ENCODE results near the gene DCC.

Gene DCC

GRCh38 chr18:52605345-52605744, 265.3 kb downstream of the DCC start:
- TF ChIP-seq CTCF (conservative IDR thresholded peaks at IDR 0.05): no peak
- H3K27ac ChIP-seq: no peak overlapping the region

- no peak for TF ChIP-seq CTCF (conservative IDR thresholded peaks at IDR 0.05)
- H3K27ac ChIP-seq: no peak overlapping the region
Observed at GRCh38 chr18:52607985-52608384, 268.0 kb downstream of the DCC start.

GRCh38 chr18:52610451-52611115, 270.6 kb downstream of the DCC start:
- TF ChIP-seq CTCF (conservative IDR thresholded peaks at IDR 0.05): no peak
- no peak overlapping the region for H3K27ac ChIP-seq

- no peak for TF ChIP-seq CTCF (conservative IDR thresholded peaks at IDR 0.05)
- no peak overlapping the region for H3K27ac ChIP-seq
Observed at GRCh38 chr18:52612406-52612805, 272.4 kb downstream of the DCC start.

GRCh38 chr18:52615321-52615720, 275.3 kb downstream of the DCC start:
- no peak overlapping the region for H3K27ac ChIP-seq

GRCh38 chr18:52615943-52616342, 275.9 kb downstream of the DCC start:
- H3K27ac ChIP-seq: no peak overlapping the region
- TF ChIP-seq CTCF (conservative IDR thresholded peaks at IDR 0.05): no peak

More at GRCh38 chr18:52615321-52615720, 275.3 kb downstream of the DCC start:
- TF ChIP-seq CTCF (conservative IDR thresholded peaks at IDR 0.05): no peak

GRCh38 chr18:52617931-52618330, 277.9 kb downstream of the DCC start:
- no peak overlapping the region for H3K27ac ChIP-seq
- no peak for TF ChIP-seq CTCF (conservative IDR thresholded peaks at IDR 0.05)
